ENCODE results near the gene ZNF816.
"Not testable (repeated sequence)": the region's sequence is repeated elsewhere in the genome, so short reads cannot be mapped to it uniquely, and the experiment has no call there.

Gene ZNF816

DNA sequence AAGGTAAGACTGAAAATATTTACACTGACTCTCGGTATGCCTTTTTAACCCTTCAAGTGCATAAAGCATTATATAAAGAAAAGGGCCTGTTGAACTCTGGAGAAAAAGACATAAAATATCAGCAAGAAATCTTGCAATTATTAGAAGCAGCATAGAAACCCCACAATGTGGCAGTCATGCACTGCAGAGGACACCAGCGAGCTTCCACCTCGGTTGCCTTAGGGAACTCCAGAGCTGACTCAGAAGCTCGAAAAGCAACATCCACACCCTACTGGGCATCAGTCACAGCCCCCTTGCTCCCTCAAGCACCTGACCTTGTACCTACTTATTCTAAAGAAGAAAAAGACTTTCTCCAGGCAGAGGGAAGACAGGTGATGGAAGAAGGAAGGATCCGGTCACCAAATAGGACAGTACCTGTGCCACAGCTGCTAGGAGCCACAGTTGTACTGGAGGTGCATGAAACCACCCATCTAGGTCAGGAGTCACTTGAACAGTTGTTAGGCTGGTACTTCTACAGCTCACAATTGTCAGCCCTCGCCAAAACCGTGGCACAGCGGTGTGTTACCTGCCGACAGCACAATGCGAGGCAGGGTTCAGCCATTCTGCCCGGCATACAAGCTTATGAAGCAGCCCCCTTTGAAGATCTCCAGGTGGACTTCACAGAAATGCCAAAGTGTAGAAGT, 2.9 kb downstream of the ZNF816 start:
- DNase-seq = no peak

- DNase-seq = no peak
Measured at GRCh38 chr19:52957591-52957990, 5.1 kb downstream of the ZNF816 start.

GRCh38 chr19:52956917-52957316, 5.8 kb downstream of the ZNF816 start:
- DNase-seq = no peak

GRCh38 chr19:52949422-52949821, 13.3 kb downstream of the ZNF816 start:
- no peak for DNase-seq

GRCh38 chr19:52948025-52948770, 14.5 kb downstream of the ZNF816 start:
- no peak for DNase-seq

DNA sequence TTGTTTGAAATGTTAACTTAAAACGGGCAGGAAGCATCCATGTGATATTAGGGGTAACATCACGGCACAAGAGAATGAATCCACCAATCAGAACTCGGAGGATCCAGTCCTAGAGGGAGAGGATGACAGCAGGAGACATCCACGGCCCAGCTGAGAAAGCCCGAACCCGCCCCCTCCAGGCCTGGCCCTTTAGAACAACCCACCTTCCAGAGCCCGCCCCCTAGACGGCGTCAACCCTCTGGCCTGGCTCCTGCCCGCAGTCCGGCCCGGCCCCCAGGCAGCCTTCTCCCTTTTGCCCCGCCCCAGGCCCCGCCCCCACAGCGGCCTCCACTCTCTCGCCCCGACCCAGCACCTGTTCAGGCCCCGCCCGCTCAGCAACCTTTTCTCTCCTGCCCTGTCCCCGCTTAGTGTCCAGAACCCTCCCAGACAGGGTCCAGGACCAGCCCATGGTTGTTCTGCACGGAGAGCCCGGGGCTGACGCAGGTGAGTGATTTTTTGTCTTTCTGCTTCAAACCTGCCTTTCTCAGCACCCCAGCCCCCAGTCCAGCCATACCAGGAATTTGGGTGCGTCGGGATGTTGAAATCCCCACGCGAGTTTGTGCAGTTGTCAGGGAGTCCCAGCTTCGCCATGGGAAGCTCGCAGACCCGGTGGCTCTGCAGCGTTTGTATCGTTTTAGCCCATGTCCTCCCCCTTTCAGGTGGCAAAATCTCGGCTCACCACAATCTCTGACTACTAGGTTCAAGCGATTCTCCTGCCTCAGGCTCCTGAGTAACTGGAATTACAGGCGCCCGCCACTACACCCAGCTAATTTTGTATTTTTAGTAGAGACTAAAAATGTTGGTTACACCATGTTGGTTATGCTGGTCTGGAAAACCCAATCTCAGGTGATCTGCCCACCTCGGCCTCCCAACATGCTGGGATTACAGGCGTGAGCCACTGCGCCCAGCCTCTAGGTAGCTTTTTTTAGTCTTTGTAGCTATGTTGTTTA, 16.1 kb downstream of the ZNF816 start:
- no peak for DNase-seq

DNA sequence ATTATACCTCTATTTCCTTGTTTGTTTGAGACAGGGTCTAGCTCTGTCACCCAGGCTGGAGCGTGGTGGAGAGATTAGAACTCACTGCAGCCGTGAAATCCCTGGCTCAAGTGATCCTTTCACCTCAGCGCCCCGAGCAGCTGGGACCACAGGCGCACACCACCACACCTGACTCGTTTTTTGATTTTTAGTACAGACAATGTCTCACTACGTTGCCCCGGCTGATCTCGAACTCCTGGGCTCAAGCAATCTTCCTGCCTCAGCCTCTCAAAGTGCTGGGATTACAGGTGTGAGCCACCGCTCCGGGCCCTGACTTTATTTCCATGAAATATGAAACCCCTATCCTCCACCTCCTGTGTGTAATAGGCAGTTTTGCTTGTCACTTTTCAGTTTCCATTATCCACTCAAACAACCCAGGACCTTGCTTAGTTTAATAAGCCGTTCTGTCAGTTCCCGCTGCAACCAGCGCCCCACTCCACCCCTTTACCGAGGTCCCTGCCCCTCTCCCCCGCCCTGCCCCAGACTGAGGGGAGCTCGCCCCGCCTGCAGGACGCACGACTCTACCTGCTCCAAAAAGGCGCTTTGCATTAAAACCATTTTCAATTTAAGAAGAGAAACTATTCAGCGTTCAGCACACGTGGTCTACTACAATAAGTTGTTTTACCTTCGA, 16.9 kb downstream of the ZNF816 start:
- no peak for DNase-seq

DNA sequence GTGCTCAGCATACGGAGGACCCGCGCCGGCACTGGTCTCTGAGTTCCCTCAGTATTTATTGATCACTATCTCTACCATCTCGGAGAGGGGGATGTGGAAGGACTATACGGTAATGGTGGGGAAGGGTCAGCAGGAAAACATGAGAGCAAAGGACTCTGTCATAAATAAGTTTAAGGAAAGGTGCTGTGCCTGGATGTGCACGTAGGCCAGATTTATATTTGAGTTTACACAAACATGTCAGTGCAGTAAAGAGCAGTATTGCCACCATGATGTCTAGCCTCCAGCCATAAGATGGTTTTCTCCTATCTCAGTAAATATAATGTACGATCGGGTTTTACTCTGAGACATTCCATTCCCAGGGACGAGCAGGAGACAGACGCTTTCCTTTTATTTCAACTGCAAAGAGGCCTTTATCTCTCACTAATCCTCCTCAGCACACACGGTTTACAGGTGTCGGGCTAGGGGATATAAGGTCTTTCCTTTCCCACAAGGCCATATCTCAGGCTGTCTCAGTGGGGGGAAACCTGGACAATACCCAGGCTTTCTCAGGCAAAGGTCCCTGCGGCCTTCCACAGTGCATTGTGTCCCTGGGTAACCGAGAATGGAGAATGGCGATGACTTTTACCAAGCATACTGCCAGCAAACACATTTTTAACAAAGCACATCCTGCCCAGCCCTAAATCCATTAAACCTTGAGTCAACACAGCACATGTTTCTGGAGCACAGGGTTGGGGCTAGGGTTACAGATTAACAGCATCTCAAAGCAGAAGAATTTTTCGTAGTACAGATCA, 17.8 kb downstream of the ZNF816 start:
- not testable (repeated sequence) for DNase-seq

DNA sequence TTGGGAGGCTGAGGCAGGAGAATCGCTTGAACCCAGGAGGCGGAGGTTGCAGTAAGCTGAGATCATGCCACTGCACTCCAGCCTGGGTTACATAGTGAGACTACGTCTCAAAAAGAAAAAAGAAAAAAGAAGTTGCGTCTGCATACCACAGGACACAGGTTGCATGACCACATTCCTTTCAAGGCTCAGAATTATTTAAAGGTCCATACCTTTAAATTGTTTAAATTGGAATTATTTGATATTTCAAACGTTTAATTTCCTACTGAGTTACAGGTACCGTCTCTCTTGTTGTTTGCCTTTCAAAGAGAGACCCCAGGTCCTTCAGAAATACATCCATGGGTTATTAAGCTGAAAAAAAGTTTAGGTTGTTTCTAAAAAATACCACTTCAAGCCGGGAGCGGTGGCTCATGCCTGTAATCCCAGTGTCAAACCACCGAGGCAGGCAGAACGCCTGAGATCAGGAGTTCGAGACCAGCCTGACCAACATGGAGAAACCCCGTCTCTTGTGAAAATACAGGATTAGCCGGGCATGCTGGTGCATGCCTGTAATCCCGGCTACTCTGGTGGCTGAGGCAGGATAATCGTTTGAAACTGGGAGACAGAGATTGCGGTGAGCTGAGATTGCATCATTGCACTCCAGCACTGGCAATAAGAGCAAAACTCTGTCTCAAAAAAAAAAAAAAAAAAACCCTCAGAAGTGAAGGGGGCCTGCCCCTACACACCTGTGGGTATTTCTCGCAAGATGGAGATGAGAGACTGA, 18.6 kb downstream of the ZNF816 start:
- no peak for DNase-seq

DNA sequence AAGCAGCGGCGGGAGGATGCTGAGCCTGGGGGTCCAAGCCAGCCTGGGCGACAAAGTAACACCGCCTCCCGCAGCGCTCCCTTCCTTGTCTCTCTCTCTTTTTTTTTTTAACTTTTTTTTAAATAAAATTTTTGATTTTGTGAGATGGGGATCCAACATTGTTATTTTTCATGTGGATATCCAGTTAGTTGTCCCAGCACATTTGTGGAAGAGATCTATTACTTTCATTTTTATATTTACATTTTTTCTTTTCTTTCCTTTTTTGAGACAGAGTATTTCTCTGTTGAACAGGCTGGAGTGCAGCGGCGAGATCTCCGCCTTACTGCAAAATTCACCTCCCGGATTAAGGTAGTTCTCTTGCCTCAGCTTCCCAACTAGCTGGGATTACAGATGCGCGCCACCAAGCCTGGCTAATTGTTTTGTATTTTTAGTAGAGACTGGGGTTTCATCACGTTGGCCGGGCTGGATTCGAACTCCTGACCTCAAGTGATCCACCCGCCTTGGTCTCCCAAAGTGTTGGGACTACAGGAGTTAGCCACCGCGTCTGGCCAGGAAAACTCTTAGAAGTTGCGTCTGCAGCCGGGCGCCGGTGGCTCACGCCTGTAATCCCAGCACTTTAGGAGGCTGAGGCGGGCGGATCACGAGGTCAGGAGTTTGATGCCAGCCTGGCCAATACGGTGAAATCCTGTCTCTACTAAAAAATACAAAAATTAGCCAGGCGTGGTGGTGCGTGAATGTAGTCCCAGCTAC, 19.4 kb downstream of the ZNF816 start:
- no peak for DNase-seq

DNA sequence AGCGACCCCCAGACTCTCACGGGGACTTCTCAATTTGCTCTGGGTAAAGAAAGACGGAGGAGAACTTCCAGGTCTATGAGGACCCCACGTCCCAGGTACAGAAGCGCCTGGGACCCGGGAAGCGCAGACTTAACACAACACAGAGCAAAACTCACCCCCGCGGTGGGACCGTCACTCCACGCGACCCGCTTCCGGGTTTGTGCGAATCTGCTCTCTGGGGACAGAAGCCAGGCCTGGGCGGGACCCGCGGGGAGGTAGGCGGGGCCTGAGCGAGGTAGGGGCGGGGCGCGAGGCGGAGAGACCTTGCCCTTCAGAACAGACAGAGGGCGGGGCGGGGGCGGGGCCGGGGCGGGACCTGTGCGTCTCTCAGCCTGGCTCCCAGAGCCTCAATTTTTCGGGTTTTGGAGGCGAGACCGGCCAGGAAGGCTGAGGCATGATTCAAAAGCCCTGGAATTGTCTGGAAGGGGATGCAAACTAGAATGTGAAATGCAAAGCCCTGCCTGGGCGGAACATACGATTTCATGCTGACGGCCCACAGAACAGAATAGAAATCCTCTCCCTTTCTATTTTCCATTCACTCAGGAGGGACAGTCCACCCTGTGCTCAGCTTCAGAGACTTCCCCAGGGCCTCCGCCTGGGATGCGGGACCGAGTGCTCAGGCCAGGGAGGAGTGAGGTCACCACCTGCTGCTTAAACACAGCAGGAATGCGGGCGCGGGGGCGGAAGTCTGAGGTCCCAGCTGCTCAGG, 20.1 kb downstream of the ZNF816 start:
- DNase-seq = no peak

- no peak for DNase-seq
Measured at GRCh38 chr19:52941941-52942385, 20.7 kb downstream of the ZNF816 start.

DNA sequence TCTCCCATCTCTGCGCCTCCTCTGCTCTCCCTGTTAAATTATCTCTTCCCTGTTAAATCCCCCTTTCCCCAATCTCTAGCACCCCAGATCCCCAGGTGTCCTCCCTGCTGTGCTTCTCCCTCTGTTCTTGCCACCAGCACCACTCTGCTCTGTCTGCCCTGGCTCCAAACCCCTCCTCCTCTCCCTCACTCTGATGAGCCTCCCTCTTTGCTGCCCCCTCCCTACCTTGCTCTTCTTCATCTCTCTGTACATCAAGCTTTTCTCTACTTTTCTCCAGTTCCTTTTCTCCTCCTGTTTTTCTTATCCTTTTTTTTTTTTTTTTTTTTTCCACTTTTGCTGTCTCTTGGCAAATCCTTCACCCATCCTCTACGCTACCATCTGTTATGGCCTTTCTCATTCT, 21.2 kb downstream of the ZNF816 start:
- DNase-seq = not testable (repeated sequence)

- not testable (repeated sequence) for DNase-seq
Measured at GRCh38 chr19:52940905-52941304, 21.8 kb downstream of the ZNF816 start.

DNA sequence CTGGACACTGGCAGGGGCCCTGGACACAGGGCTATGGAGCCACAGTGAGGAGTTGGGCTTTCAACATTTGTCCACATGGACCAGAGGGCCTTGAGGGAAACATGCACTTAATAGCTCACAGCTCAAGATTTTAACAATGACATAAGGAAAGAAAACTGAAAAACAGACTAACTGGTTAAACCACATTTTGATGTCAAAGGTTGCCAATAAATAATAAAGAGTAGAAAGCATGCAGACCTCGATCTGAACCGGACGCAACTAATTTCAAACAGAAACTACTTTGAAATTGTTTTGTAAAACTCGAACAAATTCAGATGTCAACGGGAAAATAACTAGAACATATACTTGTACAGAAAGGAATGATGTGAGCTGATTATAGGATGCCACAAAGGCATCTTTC, 23.9 kb downstream of the ZNF816 start:
- DNase-seq = no peak

DNA sequence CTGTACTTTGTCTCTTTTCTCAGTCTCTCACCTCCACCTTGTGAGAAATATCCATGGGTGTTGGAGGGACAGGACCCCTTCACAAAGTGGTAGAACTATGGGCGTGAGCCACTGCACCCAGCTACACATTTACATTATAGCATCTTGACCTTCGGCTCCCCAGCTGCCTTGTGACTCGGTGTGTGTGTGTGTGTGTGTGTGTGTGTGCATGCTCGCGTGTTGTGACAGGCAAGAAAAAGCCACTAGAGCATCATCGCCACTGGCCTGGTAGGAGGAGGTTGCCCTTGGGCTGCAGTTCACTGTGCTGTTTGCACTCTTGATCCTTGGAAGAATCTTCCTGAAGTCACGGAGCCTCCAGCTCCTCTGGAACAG, 25.7 kb downstream of the ZNF816 start:
- DNase-seq = no peak

GRCh38 chr19:52936151-52936953, 26.3 kb downstream of the ZNF816 start:
- no peak for DNase-seq

DNA sequence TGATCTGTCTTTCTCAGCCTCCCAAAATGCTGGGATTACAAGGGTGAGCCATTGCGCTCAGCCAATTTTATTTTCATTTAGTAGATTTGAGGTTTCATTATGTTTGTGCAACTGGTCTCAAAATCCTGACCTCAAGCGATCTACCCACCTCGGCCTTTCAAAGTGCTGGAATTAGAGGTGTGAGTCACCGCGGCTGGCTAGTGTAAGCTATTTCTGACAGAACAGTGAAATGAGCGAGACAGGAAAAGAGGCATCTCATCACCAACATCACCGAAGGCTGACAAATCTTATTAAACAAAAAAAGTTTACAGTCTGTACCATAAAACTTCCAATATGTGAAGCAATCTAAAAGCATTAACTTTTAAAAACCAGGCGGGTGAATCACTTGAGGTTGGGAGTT, 27.2 kb downstream of the ZNF816 start:
- DNase-seq = no peak

GRCh38 chr19:52924641-52925040, 38.0 kb downstream of the ZNF816 start:
- DNase-seq = not testable (repeated sequence)
